Purkinje cell (primary cell): Measurements from ENCODE around the gene ZCCHC18. TPM values are rescaled to one million over a fixed set of nuclear protein-coding genes. Genes with fewer than 3 reads are reported as not detected.

ENCODE experiments used
- polyA plus RNA-seq: library from polyadenylated mRNA; unstranded; fragments of >200 nt; fragmentation: Nextera tagmentation; gene quantifications from 2 replicates; pipeline ENCODE4 v1.2.1, GENCODE V29; 2014

ZCCHC18 gene
- polyA plus RNA-seq = 4.3 and 5.7 TPM in 2 replicates

GRCh38 chrX:104112326-104112951 is at the start of gene ZCCHC18:
Gene ZCCHC18, plus strand, starts transcription at chrX:104112523. Its CDS starts 1,589 bp downstream, at chrX:104114112.

GRCh38 chrX:104075778-104076445 is 36.4 kb upstream of the ZCCHC18 start, which contains the start of gene TMSB15C:
Gene TMSB15C, minus strand, starts transcription at chrX:104076236.

GRCh38 chrX:104156630-104157529 is 44.6 kb downstream of the ZCCHC18 start, which contains the start of gene SLC25A53:
Gene SLC25A53, minus strand, starts transcription at chrX:104157009. Its CDS starts 51,752 bp downstream, at chrX:104105257.

Other genes starting within 250 kb of the ZCCHC18 start
- gene TMSB15B, start 149.9 kb upstream of the ZCCHC18 start, polyA plus RNA-seq = 12.9 and 26.4 TPM in 2 replicates
- gene H2BW1, start 98.8 kb upstream of the ZCCHC18 start, polyA plus RNA-seq = not detected in 2 replicates
- gene H2BW2, start 72.6 kb upstream of the ZCCHC18 start, polyA plus RNA-seq = not detected in 2 replicates
- gene TMSB15C, start 36.3 kb upstream of the ZCCHC18 start, polyA plus RNA-seq = 0.83 TPM in 1 of 2 replicates, not detected in the other
- gene SLC25A53, start 44.5 kb downstream of the ZCCHC18 start, polyA plus RNA-seq = 9.4 and 14.1 TPM in 2 replicates
- gene FAM199X, start 53.9 kb downstream of the ZCCHC18 start, polyA plus RNA-seq = 22.8 and 27.3 TPM in 2 replicates
- gene ESX1, start 142.4 kb downstream of the ZCCHC18 start, polyA plus RNA-seq = not detected in 2 replicates